ENCODE measurements around the gene SLC35F4.

GRCh38 chr14:57736391-57736790, 129.5 kb downstream of the SLC35F4 start:
- TF ChIP-seq FOXK2 (IDR thresholded peaks at IDR 0.05) = no peak
- no peak for TF ChIP-seq FOXA1 (IDR thresholded peaks at IDR 0.05)
- no peak for TF ChIP-seq HDGF (IDR thresholded peaks at IDR 0.05; ENCODE audit: borderline replicate concordance)
- TF ChIP-seq ELF4 (IDR thresholded peaks at IDR 0.05) = no peak
- no peak for TF ChIP-seq SUZ12 (IDR thresholded peaks at IDR 0.05)
- TF ChIP-seq SP1 (IDR thresholded peaks at IDR 0.05) = no peak
- TF ChIP-seq BHLHE40 (IDR thresholded peaks at IDR 0.05; ENCODE audit: borderline replicate concordance) = no peak
- TF ChIP-seq NFRKB (IDR thresholded peaks at IDR 0.05) = no peak
- TF ChIP-seq ZNF384 (IDR thresholded peaks at IDR 0.05) = no peak

Data from HEK293T (cell line).